Coronary artery (tissue), 2 donors: ENCODE measurements around the gene UPF1.

Experiments
- DNase-seq: peaks from one replicate; pipeline ENCODE4 v3.0.0-alpha.2; 2017; ENCODE audit warnings: low spot score
- H3K27ac ChIP-seq, 2 donors: fragments of 200-600 bp; sonication (generic); one replicate each; pipeline ENCODE4 v1.5.1; 2016 to 2019
- H3K4me3 ChIP-seq: fragments of 200-600 bp; sonication (generic); 2 replicates; pipeline ENCODE4 v1.5.1; 2016; ENCODE audit warnings: mild to moderate bottlenecking, moderate library complexity
- CTCF ChIP-seq: fragments of 200-600 bp; sonication (generic); IDR thresholded peaks from one replicate; pipeline ENCODE4 v1.5.1; 2019; ENCODE audit warnings: antibody characterized with exemption

Gene UPF1

GRCh38 chr19:18905513-18906236, 73.9 kb downstream of the UPF1 start:
- H3K4me3 ChIP-seq = no peak overlapping the region
- H3K27ac ChIP-seq = no peak overlapping the region
- no peak for TF ChIP-seq CTCF
- no peak for DNase-seq

- Histone ChIP-seq H3K4me3 (no peak overlapping the region), H3K27ac (no peak overlapping the region)
- no peak for DNase-seq
- no peak for TF ChIP-seq CTCF
Measured at GRCh38 chr19:18906605-18907519, 75.1 kb downstream of the UPF1 start.

GRCh38 chr19:18908917-18909619, 77.3 kb downstream of the UPF1 start:
- no peak overlapping the region for H3K27ac ChIP-seq
- no peak overlapping the region for H3K4me3 ChIP-seq
- DNase-seq = no peak
- TF ChIP-seq CTCF = no peak

GRCh38 chr19:18910010-18910409, 78.3 kb downstream of the UPF1 start:
- H3K4me3 ChIP-seq = no peak overlapping the region
- no peak for TF ChIP-seq CTCF
- H3K27ac ChIP-seq = no peak overlapping the region
- no peak for DNase-seq

GRCh38 chr19:18910801-18911436, 79.2 kb downstream of the UPF1 start:
- no peak for DNase-seq
- H3K27ac ChIP-seq = no peak overlapping the region
- TF ChIP-seq CTCF = no peak
- H3K4me3 ChIP-seq = no peak overlapping the region

GRCh38 chr19:18912933-18913332, 81.2 kb downstream of the UPF1 start:
- no peak for TF ChIP-seq CTCF
- H3K27ac ChIP-seq = no peak overlapping the region
- no peak overlapping the region for H3K4me3 ChIP-seq
- DNase-seq = no peak
